DND-41 (cell line): ENCODE measurements around the gene BAG2.

Source experiments
- EZH2 ChIP-seq: IDR thresholded peaks from 3 replicates; pipeline ENCODE4 v1.6.1; 2012; ENCODE audit warnings: borderline replicate concordance, low read depth, mild to moderate bottlenecking, moderate library complexity, low read length, inconsistent platforms; ENCODE audit not compliant: severe bottlenecking
- TF ChIP-seq, protein P1 (sequence below): IDR thresholded peaks from 2 replicates; pipeline ENCODE4 v1.5.1; 2012; ENCODE audit warnings: borderline replicate concordance, low read length, moderate library complexity, mild to moderate bottlenecking; ENCODE audit not compliant: poor library complexity, severe bottlenecking; ENCODE audit errors: extremely low read depth

- no peak for TF ChIP-seq EZH2
- TF ChIP-seq, protein P1, sequence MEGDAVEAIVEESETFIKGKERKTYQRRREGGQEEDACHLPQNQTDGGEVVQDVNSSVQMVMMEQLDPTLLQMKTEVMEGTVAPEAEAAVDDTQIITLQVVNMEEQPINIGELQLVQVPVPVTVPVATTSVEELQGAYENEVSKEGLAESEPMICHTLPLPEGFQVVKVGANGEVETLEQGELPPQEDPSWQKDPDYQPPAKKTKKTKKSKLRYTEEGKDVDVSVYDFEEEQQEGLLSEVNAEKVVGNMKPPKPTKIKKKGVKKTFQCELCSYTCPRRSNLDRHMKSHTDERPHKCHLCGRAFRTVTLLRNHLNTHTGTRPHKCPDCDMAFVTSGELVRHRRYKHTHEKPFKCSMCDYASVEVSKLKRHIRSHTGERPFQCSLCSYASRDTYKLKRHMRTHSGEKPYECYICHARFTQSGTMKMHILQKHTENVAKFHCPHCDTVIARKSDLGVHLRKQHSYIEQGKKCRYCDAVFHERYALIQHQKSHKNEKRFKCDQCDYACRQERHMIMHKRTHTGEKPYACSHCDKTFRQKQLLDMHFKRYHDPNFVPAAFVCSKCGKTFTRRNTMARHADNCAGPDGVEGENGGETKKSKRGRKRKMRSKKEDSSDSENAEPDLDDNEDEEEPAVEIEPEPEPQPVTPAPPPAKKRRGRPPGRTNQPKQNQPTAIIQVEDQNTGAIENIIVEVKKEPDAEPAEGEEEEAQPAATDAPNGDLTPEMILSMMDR, result no peak
Observed at GRCh38 chr6:57183336-57183735, 11.2 kb downstream of the BAG2 start.
